IMR-90 (cell line): ENCODE measurements around the gene EGFL8.

Source experiments
- BHLHE40 ChIP-seq: fragments of 150-350 bp; IDR thresholded peaks from 2 replicates; pipeline ENCODE4 v1.6.1; 2016; ENCODE audit warnings: mild to moderate bottlenecking, low read depth, low read length
- CEBPB ChIP-seq: IDR thresholded peaks from 2 replicates; pipeline ENCODE4 v1.6.1; 2012; ENCODE audit warnings: low read depth, low read length, improper control_type of control experiment
- CTCF ChIP-seq: conservative IDR thresholded peaks from 2 replicates; pipeline ENCODE4 v1.5.1; 2012; ENCODE audit warnings: mild to moderate bottlenecking, low read depth, low read length, improper control_type of control experiment
- ELK1 ChIP-seq: fragments of 150-350 bp; IDR thresholded peaks from 2 replicates; pipeline ENCODE4 v1.6.1; 2016; ENCODE audit warnings: low read depth, mild to moderate bottlenecking, low read length, moderate library complexity, borderline replicate concordance
- MAFK ChIP-seq: IDR thresholded peaks from 2 replicates; pipeline ENCODE4 v1.6.1; 2012; ENCODE audit warnings: low read depth, low read length, improper control_type of control experiment
- MXI1 ChIP-seq: IDR thresholded peaks from 2 replicates; pipeline ENCODE4 v1.6.1; 2012; ENCODE audit warnings: low read depth, mild to moderate bottlenecking, low read length, moderate library complexity, borderline replicate concordance
- POLR2A ChIP-seq: IDR thresholded peaks from 2 replicates; pipeline ENCODE4 v1.6.1; 2012; ENCODE audit warnings: mild to moderate bottlenecking, low read depth, low read length
- RAD21 ChIP-seq: IDR thresholded peaks from 2 replicates; pipeline ENCODE4 v1.6.1; 2012; ENCODE audit warnings: low read length, improper control_type of control experiment
- RFX5 ChIP-seq: IDR thresholded peaks from 2 replicates; pipeline ENCODE4 v1.8.0; 2012; ENCODE audit warnings: low read depth, mild to moderate bottlenecking, low read length, moderate library complexity
- SMC3 ChIP-seq: fragments of 150-350 bp; IDR thresholded peaks from 2 replicates; pipeline ENCODE4 v1.6.1; 2016; ENCODE audit warnings: low read depth, mild to moderate bottlenecking, antibody characterized with exemption, low read length, moderate library complexity

DNA sequence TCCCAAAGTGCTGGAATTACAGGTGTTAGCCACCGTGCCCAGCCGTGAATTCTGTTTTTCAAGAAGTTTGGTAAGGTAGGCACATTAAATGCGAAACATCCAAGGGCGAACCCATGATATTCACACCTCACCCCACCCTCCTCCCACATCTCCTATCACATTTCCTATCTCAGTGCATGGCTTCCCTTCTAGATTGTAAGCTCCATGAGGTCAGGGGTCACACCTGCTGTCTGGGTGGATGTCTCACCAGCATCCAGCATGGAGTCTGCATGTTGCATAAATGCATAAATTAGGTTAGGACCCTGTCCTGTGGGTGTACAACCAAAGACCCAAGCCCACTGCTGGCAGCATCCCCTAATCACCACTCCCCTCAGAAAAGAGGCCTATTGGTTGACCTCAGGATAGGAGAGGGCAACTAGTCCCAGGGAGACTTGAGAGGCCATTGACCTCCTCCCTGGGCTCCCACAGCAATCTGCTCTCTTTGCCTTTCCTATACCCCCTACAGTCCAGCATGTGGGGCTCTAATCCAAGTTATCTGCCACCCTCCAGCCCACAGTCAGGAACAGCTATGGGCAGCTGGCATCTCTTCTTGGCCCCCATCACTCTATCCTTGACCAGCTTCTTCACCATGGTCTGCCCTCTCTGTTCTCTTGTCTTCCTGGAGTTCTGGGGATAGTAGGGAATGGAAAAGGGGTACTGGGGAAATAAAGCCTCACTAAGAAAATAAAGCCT is 16.8 kb upstream of the EGFL8 start:
- TF ChIP-seq CTCF, result no peak
- TF ChIP-seq SMC3, result no peak
- TF ChIP-seq RFX5, result no peak
- no peak for TF ChIP-seq POLR2A
- TF ChIP-seq ELK1, result no peak
- TF ChIP-seq MAFK, result no peak
- TF ChIP-seq BHLHE40, result no peak
- no peak for TF ChIP-seq MXI1
- TF ChIP-seq RAD21, result no peak
- TF ChIP-seq CEBPB, result no peak
